Neural crest cell (in vitro differentiated cells): ENCODE data around the gene TAOK1. TPM values are rescaled to one million over a fixed set of nuclear protein-coding genes. Genes with fewer than 3 reads are reported as not detected.
"Not testable (repeated sequence)": the region's sequence is repeated elsewhere in the genome, so short reads cannot be mapped to it uniquely, and the experiment has no call there.

Experiments
- DNase-seq: peaks from one replicate; pipeline ENCODE4 v3.0.0; 2021; ENCODE audit warnings: low read depth, mixed read lengths, low spot score
- H3K27ac Mint-ChIP-seq: one replicate; pipeline ENCODE4 v1.8.0; 2021; ENCODE audit warnings: mild to moderate bottlenecking, mixed read lengths; ENCODE audit not compliant: unreplicated experiment
- H3K27me3 Mint-ChIP-seq: 2 replicates; pipeline ENCODE4 v1.8.0; 2021; ENCODE audit warnings: low read depth, mild to moderate bottlenecking, mixed read lengths
- H3K36me3 Mint-ChIP-seq: 2 replicates; pipeline ENCODE4 v1.8.0; 2021; ENCODE audit warnings: low read depth, mild to moderate bottlenecking, mixed read lengths
- H3K4me1 Mint-ChIP-seq: 2 replicates; pipeline ENCODE4 v1.8.0; 2021; ENCODE audit warnings: mixed read lengths
- H3K4me3 Mint-ChIP-seq: one replicate; pipeline ENCODE4 v1.8.0; 2021; ENCODE audit warnings: mild to moderate bottlenecking, mixed read lengths
- H3K9me3 Mint-ChIP-seq: 2 replicates; pipeline ENCODE4 v1.8.0; 2021; ENCODE audit warnings: mixed read lengths
- CTCF ChIP-seq: fragments of 200-600 bp; sonication (generic); conservative IDR thresholded peaks from 2 replicates; pipeline ENCODE4 v1.5.0; 2021; ENCODE audit warnings: antibody characterized with exemption, mild to moderate bottlenecking
- total RNA-seq: library from RNA; stranded (reverse); gene quantifications from 2 replicates; pipeline ENCODE4 v1.2.1, GENCODE V29; 2021

TAOK1 gene
- total RNA-seq, 1 donor from 2014 or later, result 81.9 TPM

GRCh38 chr17:29469276-29469675 is 79.1 kb downstream of the TAOK1 start:
- DNase-seq, result no peak
- Mint-ChIP-seq H3K27ac (no peak overlapping the region), H3K4me1 (peaks cover 11% of the 10 kb centered on the region), H3K36me3 (peaks cover 17% of the 10 kb centered on the region), H3K9me3 (no peaks in the 10 kb centered on the region), H3K4me3 (no peak overlapping the region), H3K27me3 (no peaks in the 10 kb centered on the region)
- TF ChIP-seq CTCF, result no peak

- peaks cover 15% of the 10 kb centered on the region for H3K4me1 Mint-ChIP-seq
- peak overlapping the region; percentile 52 for H3K27ac Mint-ChIP-seq
- H3K27me3 Mint-ChIP-seq, H3K9me3 Mint-ChIP-seq, H3K4me3 Mint-ChIP-seq, DNase-seq: not testable (repeated sequence)
- H3K36me3 Mint-ChIP-seq, result peaks cover 21% of the 10 kb centered on the region
These were observed 83.3 kb downstream of the TAOK1 start for GRCh38 chr17:29473437-29473836.

- Mint-ChIP-seq H3K36me3 (peaks cover 21% of the 10 kb centered on the region), H3K4me3 (peak overlapping the region; percentile 11), H3K4me1 (peaks cover 15% of the 10 kb centered on the region), H3K27ac (peak overlapping the region; percentile 69), H3K9me3 (no peaks in the 10 kb centered on the region), H3K27me3 (no peaks in the 10 kb centered on the region)
- TF ChIP-seq CTCF, result no peak
- no peak for DNase-seq
These were observed 84.1 kb downstream of the TAOK1 start for GRCh38 chr17:29474297-29474696.

GRCh38 chr17:29475891-29476290 is 85.7 kb downstream of the TAOK1 start:
- Mint-ChIP-seq H3K9me3 (no peaks in the 10 kb centered on the region), H3K4me3 (no peak overlapping the region), H3K4me1 (peaks cover 15% of the 10 kb centered on the region), H3K27me3 (no peaks in the 10 kb centered on the region), H3K27ac (no peak overlapping the region), H3K36me3 (peaks cover 21% of the 10 kb centered on the region)
- DNase-seq, result no peak
- TF ChIP-seq CTCF, result no peak

- H3K9me3 Mint-ChIP-seq, H3K27me3 Mint-ChIP-seq, H3K36me3 Mint-ChIP-seq, H3K27ac Mint-ChIP-seq, H3K4me3 Mint-ChIP-seq, DNase-seq, H3K4me1 Mint-ChIP-seq: not testable (repeated sequence)
These were observed 90.2 kb downstream of the TAOK1 start for GRCh38 chr17:29480249-29480928.

- Mint-ChIP-seq H3K4me3 (no peak overlapping the region), H3K27ac (no peak overlapping the region), H3K9me3 (no peaks in the 10 kb centered on the region), H3K27me3 (no peaks in the 10 kb centered on the region), H3K36me3 (no peaks in the 10 kb centered on the region), H3K4me1 (no peaks in the 10 kb centered on the region)
- no peak for TF ChIP-seq CTCF
- DNase-seq, result no peak
These were observed 93.3 kb downstream of the TAOK1 start for GRCh38 chr17:29483503-29483902.
